GM18907 (cell line): ENCODE data around the gene GRB10.

Source experiments
- ATAC-seq: cut with Tn5 transposase; IDR thresholded peaks from one replicate; pipeline ENCODE4 v1.9.1; 2021; ENCODE audit warnings: mild to moderate bottlenecking, moderate library complexity; ENCODE audit not compliant: unreplicated experiment

GRB10 gene

GRCh38 chr7:50723173-50723572 is 59.5 kb downstream of the GRB10 start:
- ATAC-seq, result no peak

GRCh38 chr7:50721661-50722259 is 60.9 kb downstream of the GRB10 start:
- no peak for ATAC-seq

GRCh38 chr7:50721160-50721559 is 61.5 kb downstream of the GRB10 start:
- ATAC-seq, result no peak

GRCh38 chr7:50720295-50720694 is 62.4 kb downstream of the GRB10 start:
- ATAC-seq, result no peak

- no peak for ATAC-seq
Observed at GRCh38 chr7:50718876-50719275, 63.8 kb downstream of the GRB10 start.

- no peak for ATAC-seq
Observed at GRCh38 chr7:50718311-50718710, 64.4 kb downstream of the GRB10 start.

GRCh38 chr7:50717181-50717580 is 65.5 kb downstream of the GRB10 start:
- no peak for ATAC-seq

- no peak for ATAC-seq
Observed at GRCh38 chr7:50714857-50715256, 67.8 kb downstream of the GRB10 start.

GRCh38 chr7:50713123-50713965 is 69.4 kb downstream of the GRB10 start:
- ATAC-seq, result no peak

- ATAC-seq, result no peak
Observed at GRCh38 chr7:50712252-50713122, 70.2 kb downstream of the GRB10 start.

- no peak for ATAC-seq
Observed at GRCh38 chr7:50711271-50712175, 71.2 kb downstream of the GRB10 start.

- no peak for ATAC-seq
Observed at GRCh38 chr7:50710441-50711154, 72.1 kb downstream of the GRB10 start.

- no peak for ATAC-seq
Observed at GRCh38 chr7:50709151-50709550, 73.5 kb downstream of the GRB10 start.

- ATAC-seq, result no peak
Observed at GRCh38 chr7:50707236-50708006, 75.3 kb downstream of the GRB10 start.

GRCh38 chr7:50706469-50706937 is 76.2 kb downstream of the GRB10 start:
- ATAC-seq, result no peak

GRCh38 chr7:50704844-50705243 is 77.9 kb downstream of the GRB10 start:
- ATAC-seq, result no peak

- ATAC-seq, result no peak
Observed at GRCh38 chr7:50703654-50704053, 79.0 kb downstream of the GRB10 start.

- ATAC-seq, result no peak
Observed at GRCh38 chr7:50699143-50699542, 83.6 kb downstream of the GRB10 start.

- ATAC-seq, result no peak
Observed at GRCh38 chr7:50697748-50698147, 84.9 kb downstream of the GRB10 start.
